Stimulated activated CD4-positive, alpha-beta T cell treated with anti-CD3 and anti-CD28 coated beads, Interleukin-1b, Interleukin-23, amount 100 ng/mL, for 1 hour (primary cell): ENCODE results near the gene CITED1.

ENCODE experiments used
- DNase-seq, 2 donors: peaks; one replicate each; pipeline ENCODE4 v3.0.0-alpha.2; 2020; ENCODE audit warnings: low read depth in 2 of 2

CITED1 gene

GRCh38 chrX:72270316-72270866, 35.3 kb downstream of the CITED1 start:
- no peak for DNase-seq

- no peak for DNase-seq
Observed at GRCh38 chrX:72269671-72270251, 36.0 kb downstream of the CITED1 start.

GRCh38 chrX:72268597-72269365, 36.9 kb downstream of the CITED1 start:
- no peak for DNase-seq

- no peak for DNase-seq
Observed at GRCh38 chrX:72265263-72265662, 40.5 kb downstream of the CITED1 start.

- no peak for DNase-seq
Observed at GRCh38 chrX:72262077-72262476, 43.6 kb downstream of the CITED1 start.

- DNase-seq = no peak
Observed at GRCh38 chrX:72260448-72260847, 45.3 kb downstream of the CITED1 start.

GRCh38 chrX:72258174-72258573, 47.5 kb downstream of the CITED1 start:
- no peak for DNase-seq

- no peak for DNase-seq
Observed at GRCh38 chrX:72255864-72256263, 49.9 kb downstream of the CITED1 start.

GRCh38 chrX:72255445-72255844, 50.3 kb downstream of the CITED1 start:
- no peak for DNase-seq

GRCh38 chrX:72254816-72255215, 50.9 kb downstream of the CITED1 start:
- no peak for DNase-seq

- DNase-seq = no peak
Observed at GRCh38 chrX:72253686-72254085, 52.0 kb downstream of the CITED1 start.
